Hepatocyte (in vitro differentiated cells): ENCODE data around the gene P2RY12. TPM values are rescaled to one million over a fixed set of nuclear protein-coding genes. Genes with fewer than 3 reads are reported as not detected.

Experiments used
- DNase-seq: peaks from one replicate; pipeline ENCODE4 v3.0.0-alpha.2; 2016; ENCODE audit warnings: low spot score
- H2AFZ ChIP-seq: fragments of 200-600 bp; sonication (generic); 2 replicates; pipeline ENCODE4 v1.6.0; 2016; ENCODE audit warnings: antibody characterized with exemption, mild to moderate bottlenecking
- H3K27ac ChIP-seq: fragments of 200-600 bp; sonication (generic); 2 replicates; pipeline ENCODE4 v1.5.1; 2016; ENCODE audit warnings: mild to moderate bottlenecking
- H3K27me3 ChIP-seq: fragments of 200-600 bp; sonication (generic); 2 replicates; pipeline ENCODE4 v1.6.1; 2016
- H3K36me3 ChIP-seq: fragments of 200-600 bp; sonication (generic); replicated peaks from 2 replicates; pipeline ENCODE4 v1.5.1; 2016; ENCODE audit warnings: low read depth; ENCODE audit not compliant: insufficient read depth
- H3K4me1 ChIP-seq: fragments of 200-600 bp; sonication (generic); 2 replicates; pipeline ENCODE4 v1.5.1; 2016; ENCODE audit warnings: mild to moderate bottlenecking, moderate library complexity; ENCODE audit not compliant: insufficient read depth
- H3K4me2 ChIP-seq: fragments of 200-600 bp; sonication (generic); 2 replicates; pipeline ENCODE4 v1.6.0; 2016
- H3K4me3 ChIP-seq: fragments of 200-600 bp; sonication (generic); 2 replicates; pipeline ENCODE4 v1.5.1; 2016; ENCODE audit warnings: mild to moderate bottlenecking
- H3K79me2 ChIP-seq: fragments of 200-600 bp; sonication (generic); 2 replicates; pipeline ENCODE4 v1.6.0; 2017; ENCODE audit warnings: mild to moderate bottlenecking
- H3K9me2 ChIP-seq: fragments of 200-600 bp; sonication (generic); replicated peaks from 2 replicates; pipeline ENCODE4 v1.6.0; 2017; ENCODE audit warnings: mild to moderate bottlenecking; ENCODE audit not compliant: insufficient read depth
- H3K9me3 ChIP-seq: fragments of 200-600 bp; sonication (generic); 2 replicates; pipeline ENCODE4 v1.5.1; 2016; ENCODE audit warnings: low read depth, mild to moderate bottlenecking
- H4K20me1 ChIP-seq: fragments of 200-600 bp; sonication (generic); 2 replicates; pipeline ENCODE4 v1.6.0; 2016; ENCODE audit warnings: mild to moderate bottlenecking; ENCODE audit not compliant: insufficient read depth, poor library complexity, severe bottlenecking
- CTCF ChIP-seq: fragments of 200-600 bp; sonication (generic); IDR thresholded peaks from 2 replicates; pipeline ENCODE4 v1.5.1; 2016; ENCODE audit warnings: antibody characterized with exemption, mild to moderate bottlenecking; ENCODE audit not compliant: poor library complexity
- EZH2 ChIP-seq: fragments of 200-600 bp; sonication (generic); IDR thresholded peaks from 2 replicates; pipeline ENCODE4 v1.6.1; 2016; ENCODE audit warnings: antibody characterized with exemption, mild to moderate bottlenecking, borderline replicate concordance
- EZH2phosphoT487 ChIP-seq: fragments of 200-600 bp; sonication (generic); IDR thresholded peaks from one replicate; pipeline ENCODE4 v1.6.1; 2018; ENCODE audit warnings: antibody characterized with exemption, mild to moderate bottlenecking, low read depth, moderate library complexity; ENCODE audit not compliant: unreplicated experiment, severe bottlenecking
- WGBS: methylation state at CpG from one replicate; pipeline ENCODE4 v1.1.6; 2016; ENCODE audit warnings: low lambda C conversion rate; ENCODE audit errors: missing lambda C conversion rate; 5-methylcytosine and 5-hydroxymethylcytosine counted together
- polyA plus RNA-seq: library from polyadenylated mRNA; unstranded; fragments of >200 nt; fragmentation: Nextera tagmentation; extraction: Ambion mirVana; gene quantifications from 2 replicates; pipeline ENCODE4 v1.2.1, GENCODE V29; 2016
- total RNA-seq: library from RNA; depleted of rRNA; stranded (reverse); fragments of >200 nt; gene quantifications from 2 replicates; pipeline ENCODE4 v1.2.3, GENCODE V29; 2014

Gene P2RY12
- total and polyA plus RNA-seq, 2 experiments from 2014 or later = 0.07 TPM; not detected in 1

- Histone ChIP-seq H3K79me2 (no peaks in the 10 kb centered on the region), H3K4me1 (no peaks in the 10 kb centered on the region), H3K27me3 (no peaks in the 10 kb centered on the region), H3K4me2 (no peak overlapping the region), H3K9me2 (no peaks in the 10 kb centered on the region), H2AFZ (no peak overlapping the region), H3K9me3 (no peaks in the 10 kb centered on the region), H3K4me3 (no peak overlapping the region), H3K27ac (no peak overlapping the region), H4K20me1 (no peaks in the 10 kb centered on the region), H3K36me3 (no peaks in the 10 kb centered on the region)
- 30% methylated on average over 2 of the region's 2 CpGs for WGBS
- DNase-seq = no peak
- TF ChIP-seq EZH2 (no peak), EZH2phosphoT487 (no peak), CTCF (no peak)
Measured at GRCh38 chr3:151356794-151357462, 27.6 kb downstream of the P2RY12 start.

GRCh38 chr3:151351648-151352047 lies 32.9 kb downstream of the P2RY12 start:
- TF ChIP-seq CTCF (no peak), EZH2 (no peak), EZH2phosphoT487 (no peak)
- H3K27me3 ChIP-seq = no peaks in the 10 kb centered on the region
- H3K4me1 ChIP-seq = no peaks in the 10 kb centered on the region
- H3K36me3 ChIP-seq = no peaks in the 10 kb centered on the region
- no peak overlapping the region for H3K4me3 ChIP-seq
- H4K20me1 ChIP-seq = no peaks in the 10 kb centered on the region
- no peaks in the 10 kb centered on the region for H3K9me2 ChIP-seq
- DNase-seq = no peak
- no peaks in the 10 kb centered on the region for H3K9me3 ChIP-seq
- H3K79me2 ChIP-seq = no peaks in the 10 kb centered on the region
- no peak overlapping the region for H3K27ac ChIP-seq
- 94% methylated on average over 4 of the region's 4 CpGs for WGBS
- H2AFZ ChIP-seq = no peak overlapping the region
- H3K4me2 ChIP-seq = no peak overlapping the region

GRCh38 chr3:151351219-151351618 lies 33.3 kb downstream of the P2RY12 start:
- H3K36me3 ChIP-seq = no peaks in the 10 kb centered on the region
- no peaks in the 10 kb centered on the region for H3K9me2 ChIP-seq
- no peak overlapping the region for H3K4me3 ChIP-seq
- H3K27ac ChIP-seq = no peak overlapping the region
- H3K4me2 ChIP-seq = no peak overlapping the region
- H3K27me3 ChIP-seq = no peaks in the 10 kb centered on the region
- H2AFZ ChIP-seq = no peak overlapping the region
- TF ChIP-seq EZH2phosphoT487 = no peak
- no peak for TF ChIP-seq EZH2
- no peak for TF ChIP-seq CTCF
- no peak for DNase-seq
- 97% methylated on average over 1 of the region's 1 CpG for WGBS
- H4K20me1 ChIP-seq = no peaks in the 10 kb centered on the region
- no peaks in the 10 kb centered on the region for H3K79me2 ChIP-seq
- no peaks in the 10 kb centered on the region for H3K4me1 ChIP-seq
- H3K9me3 ChIP-seq = no peaks in the 10 kb centered on the region
